Caco-2 (cell line): ENCODE measurements around the gene CAPG. TPM values are rescaled to one million over a fixed set of nuclear protein-coding genes. Genes with fewer than 3 reads are reported as not detected.
A peak's percentile ranks its signal among the peaks of the same experiment; 100 is the strongest.

ENCODE experiments used
- BruUV-seq: library from RNA; stranded (reverse); fragments of 400-500 nt; replicated peaks from 2 replicates; lab custom pipeline; 2021; lab: Mats Ljungman, UMichigan
- CTCF ChIA-PET: fragments of 300-600 bp; sonication (Branson Sonifier 250); formaldehyde crosslinking; loops from one replicate; lab custom pipeline; 2022; ENCODE audit warnings: antibody characterized with exemption; lab: Charles Lee
- POLR2A ChIA-PET: fragments of 300-600 bp; sonication (Branson Sonifier 250); formaldehyde crosslinking; loops from one replicate; lab custom pipeline; 2022; ENCODE audit warnings: antibody characterized with exemption; lab: Charles Lee
- DNase-seq, 2 experiments: peaks; one replicate each; pipeline versions ENCODE4 v3.0.0 to v3.0.0-alpha.2; 2020 to 2022
- H3K27me3 ChIP-seq: replicated peaks from 2 replicates; pipeline ENCODE4 v1.6.0; 2011; ENCODE audit warnings: low read length; ENCODE audit not compliant: control insufficient read depth, insufficient read depth
- H3K36me3 ChIP-seq: 2 replicates; pipeline ENCODE4 v1.5.1; 2011; ENCODE audit warnings: low read length; ENCODE audit not compliant: control insufficient read depth, insufficient read depth
- H3K4me1 ChIP-seq: fragments of 250-450 bp; sonication (Bioruptor Pico); 2 replicates; pipeline ENCODE4 v1.5.1; 2020; ENCODE audit warnings: mild to moderate bottlenecking
- H3K4me3 ChIP-seq: 2 replicates; pipeline ENCODE4 v1.5.1; 2011; ENCODE audit warnings: low read depth, mild to moderate bottlenecking, control low read depth, low read length
- H3K9me3 ChIP-seq: fragments of 250-450 bp; sonication (Bioruptor Pico); 2 replicates; pipeline ENCODE4 v1.5.1; 2020; ENCODE audit warnings: mild to moderate bottlenecking, moderate library complexity
- H3K27ac Mint-ChIP-seq: one replicate; pipeline ENCODE4 v1.8.0; 2022; ENCODE audit warnings: mixed read lengths; ENCODE audit not compliant: unreplicated experiment
- H3K27me3 Mint-ChIP-seq: one replicate; pipeline ENCODE4 v1.8.0; 2022; ENCODE audit warnings: mixed read lengths; ENCODE audit not compliant: insufficient read depth, unreplicated experiment
- H3K36me3 Mint-ChIP-seq: one replicate; pipeline ENCODE4 v1.8.0; 2022; ENCODE audit warnings: mild to moderate bottlenecking, mixed read lengths; ENCODE audit not compliant: insufficient read depth, unreplicated experiment
- H3K4me1 Mint-ChIP-seq: one replicate; pipeline ENCODE4 v1.8.0; 2022; ENCODE audit warnings: low read depth, mixed read lengths; ENCODE audit not compliant: unreplicated experiment
- H3K4me3 Mint-ChIP-seq: one replicate; pipeline ENCODE4 v1.8.0; 2022; ENCODE audit warnings: mild to moderate bottlenecking, moderate library complexity, mixed read lengths; ENCODE audit not compliant: unreplicated experiment
- H3K9me3 Mint-ChIP-seq: one replicate; pipeline ENCODE4 v1.8.0; 2022; ENCODE audit warnings: mixed read lengths; ENCODE audit not compliant: unreplicated experiment
- intact Hi-C: fragments of 100-400 bp; cut with micrococcal nuclease; formaldehyde crosslinking; loops from one replicate; pipeline ENCODE4 v1.10.0; 2022; ENCODE audit not compliant: unreplicated experiment
- total RNA-seq: library from RNA; stranded (reverse); gene quantifications from 2 replicates; pipeline ENCODE4 v1.2.3, GENCODE V29; 2022
- TF ChIP-seq, protein P1 (sequence below), 2 experiments: fragments of 200-600 bp in 1 of 2; IDR thresholded peaks; 1 replicate in 1 of 2; 2 replicates in 1 of 2; pipeline versions ENCODE4 v1.5.1 to v1.8.0; 2011 to 2022; ENCODE audit warnings: antibody characterized with exemption in 1 of 2, control low read depth in 1 of 2, inconsistent platforms in 1 of 2, low read depth in 1 of 2, low read length in 1 of 2, mild to moderate bottlenecking in 1 of 2, moderate library complexity in 1 of 2; ENCODE audit not compliant: insufficient read depth in 1 of 2, severe bottlenecking in 1 of 2, unreplicated experiment in 1 of 2

CAPG gene
- total RNA-seq, 1 experiment from 2014 or later, result 10.0 TPM

DNA sequence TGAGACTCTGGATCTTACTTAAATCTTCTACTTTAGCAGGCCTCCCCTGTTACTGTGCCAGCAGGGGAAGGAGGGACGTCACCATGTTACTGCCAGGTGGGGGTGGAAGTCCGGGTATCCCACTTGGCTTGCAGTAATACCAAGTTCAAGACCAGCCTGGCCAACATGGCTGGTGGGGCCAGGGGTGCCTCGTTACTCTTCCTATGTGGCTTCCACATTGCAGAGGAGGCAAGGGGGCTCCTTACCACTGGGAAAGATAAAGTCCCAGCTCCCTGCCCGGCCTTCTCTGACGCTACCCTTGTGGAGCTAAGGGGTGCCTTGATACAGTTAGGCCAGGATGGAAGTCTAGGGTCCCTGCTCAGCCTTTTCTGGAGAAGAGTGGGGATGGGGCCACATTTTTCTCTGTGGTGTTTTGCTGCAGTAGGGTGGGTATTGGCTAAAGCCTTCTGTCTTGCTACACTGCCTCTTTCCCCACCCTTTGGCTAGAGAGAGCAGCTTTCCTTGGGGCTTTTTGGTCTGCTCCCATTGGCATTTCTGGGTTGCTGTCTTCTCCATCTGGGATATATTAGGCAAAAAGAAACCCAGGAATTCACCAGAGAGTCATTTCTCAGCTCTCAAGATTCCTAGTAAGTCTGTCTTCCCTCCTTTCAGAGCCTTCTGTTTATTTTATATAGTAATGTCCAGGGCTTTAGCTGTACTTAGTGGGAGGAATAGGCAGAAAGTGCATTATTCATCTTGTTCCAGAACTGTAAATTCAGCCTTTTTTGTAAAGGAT is 33.7 kb downstream of the CAPG start:
- TF ChIP-seq, protein P1, sequence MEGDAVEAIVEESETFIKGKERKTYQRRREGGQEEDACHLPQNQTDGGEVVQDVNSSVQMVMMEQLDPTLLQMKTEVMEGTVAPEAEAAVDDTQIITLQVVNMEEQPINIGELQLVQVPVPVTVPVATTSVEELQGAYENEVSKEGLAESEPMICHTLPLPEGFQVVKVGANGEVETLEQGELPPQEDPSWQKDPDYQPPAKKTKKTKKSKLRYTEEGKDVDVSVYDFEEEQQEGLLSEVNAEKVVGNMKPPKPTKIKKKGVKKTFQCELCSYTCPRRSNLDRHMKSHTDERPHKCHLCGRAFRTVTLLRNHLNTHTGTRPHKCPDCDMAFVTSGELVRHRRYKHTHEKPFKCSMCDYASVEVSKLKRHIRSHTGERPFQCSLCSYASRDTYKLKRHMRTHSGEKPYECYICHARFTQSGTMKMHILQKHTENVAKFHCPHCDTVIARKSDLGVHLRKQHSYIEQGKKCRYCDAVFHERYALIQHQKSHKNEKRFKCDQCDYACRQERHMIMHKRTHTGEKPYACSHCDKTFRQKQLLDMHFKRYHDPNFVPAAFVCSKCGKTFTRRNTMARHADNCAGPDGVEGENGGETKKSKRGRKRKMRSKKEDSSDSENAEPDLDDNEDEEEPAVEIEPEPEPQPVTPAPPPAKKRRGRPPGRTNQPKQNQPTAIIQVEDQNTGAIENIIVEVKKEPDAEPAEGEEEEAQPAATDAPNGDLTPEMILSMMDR (IDR thresholded peaks at IDR 0.05; ENCODE audit: insufficient read depth in 1 of 2, low read depth in 1 of 2, low read length in 1 of 2, severe bottlenecking in 1 of 2, unreplicated experiment in 1 of 2), result no peak
- no peaks in the 10 kb centered on the region for H3K36me3 Mint-ChIP-seq
- H3K27me3 Mint-ChIP-seq, result no peaks in the 10 kb centered on the region
- no peak overlapping the region for H3K4me3 Mint-ChIP-seq
- no peak overlapping the region for H3K27ac Mint-ChIP-seq
- Histone ChIP-seq H3K4me3 (no peak overlapping the region), H3K9me3 (no peaks in the 10 kb centered on the region), H3K36me3 (no peaks in the 10 kb centered on the region), H3K27me3 (no peaks in the 10 kb centered on the region), H3K4me1 (no peaks in the 10 kb centered on the region)
- DNase-seq, result peak in 1 of 2 experiments; percentile 23
- ChIA-PET POLR2A (no interaction called here), CTCF (no interaction called here)
- no peaks in the 10 kb centered on the region for H3K4me1 Mint-ChIP-seq
- H3K9me3 Mint-ChIP-seq, result no peaks in the 10 kb centered on the region
- intact Hi-C loops, result no loop called here
- BruUV-seq, result no TSS peak

DNA sequence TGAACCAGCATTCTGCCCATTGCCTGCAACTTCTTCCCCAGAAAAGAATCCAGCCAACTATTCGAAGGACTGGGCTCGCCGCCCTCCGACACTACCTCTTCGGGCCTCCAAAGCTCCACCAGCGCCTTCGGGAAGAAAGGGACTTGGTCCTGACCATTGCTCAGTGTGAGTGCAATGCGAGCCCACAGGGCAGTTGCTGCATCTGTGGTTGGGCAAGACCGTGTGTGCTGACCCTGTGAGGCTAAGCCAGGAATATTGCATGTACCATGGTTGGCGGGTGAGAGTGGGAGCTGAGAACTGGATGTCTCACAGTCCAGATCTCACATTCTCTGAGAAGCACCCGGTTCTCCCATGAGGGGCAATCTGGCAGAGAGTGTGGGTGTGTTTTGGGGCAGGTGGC is 39.1 kb downstream of the CAPG start:
- Mint-ChIP-seq H3K9me3 (no peaks in the 10 kb centered on the region), H3K27ac (no peak overlapping the region), H3K4me3 (no peak overlapping the region), H3K27me3 (no peaks in the 10 kb centered on the region), H3K4me1 (no peaks in the 10 kb centered on the region), H3K36me3 (no peaks in the 10 kb centered on the region)
- no peaks in the 10 kb centered on the region for H3K4me1 ChIP-seq
- no TSS peak for BruUV-seq
- no peaks in the 10 kb centered on the region for H3K27me3 ChIP-seq
- TF ChIP-seq, protein P1 (IDR thresholded peaks at IDR 0.05; ENCODE audit: insufficient read depth in 1 of 2, low read depth in 1 of 2, low read length in 1 of 2, severe bottlenecking in 1 of 2, unreplicated experiment in 1 of 2), result no peak
- H3K9me3 ChIP-seq, result no peaks in the 10 kb centered on the region
- H3K36me3 ChIP-seq, result no peaks in the 10 kb centered on the region
- no peak for DNase-seq
- no peak overlapping the region for H3K4me3 ChIP-seq
- ChIA-PET CTCF (interaction anchor here (1.1 kb wide), 1 partner anchor 168 kb away, joined by 3 read pairs; the partner anchor contains the start of gene MAT2A), POLR2A (interaction anchor here (0.5 kb wide), 1 partner anchor 14 kb away, joined by 3 read pairs; no protein-coding TSS in a partner anchor)
- intact Hi-C loops, result no loop called here

DNA sequence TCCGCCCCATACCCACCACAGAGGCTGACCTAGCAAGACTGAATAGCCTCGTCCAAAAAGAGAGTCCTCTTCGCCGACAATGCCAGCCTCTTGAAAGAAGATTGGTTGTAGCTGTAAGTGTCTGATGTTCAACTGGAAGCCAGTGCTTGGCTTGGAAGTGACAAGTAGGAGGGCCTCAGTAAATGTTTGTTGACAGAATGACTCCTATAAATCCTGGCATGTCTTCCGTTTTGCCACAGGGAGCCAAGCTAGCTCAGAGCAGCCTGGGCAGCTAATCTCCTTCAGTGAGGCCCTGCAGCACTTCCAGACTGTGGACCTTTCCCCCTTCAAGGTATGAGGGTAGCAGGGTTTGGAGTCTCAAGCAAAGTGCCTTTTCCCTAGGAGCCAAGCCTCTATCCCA is 40.7 kb downstream of the CAPG start:
- ChIA-PET CTCF (no interaction called here), POLR2A (interaction anchor here (0.5 to 0.6 kb wide), 2 partner anchors 19 to 180 kb away, joined by 3 to 6 read pairs; no protein-coding TSS in a partner anchor)
- H3K9me3 ChIP-seq, result no peaks in the 10 kb centered on the region
- Mint-ChIP-seq H3K4me3 (no peak overlapping the region), H3K27ac (no peak overlapping the region), H3K4me1 (no peaks in the 10 kb centered on the region), H3K36me3 (no peaks in the 10 kb centered on the region), H3K27me3 (no peaks in the 10 kb centered on the region), H3K9me3 (no peaks in the 10 kb centered on the region)
- peak in 1 of 2 experiments; percentile 25 for DNase-seq
- intact Hi-C loops, result no loop called here
- H3K4me1 ChIP-seq, result no peaks in the 10 kb centered on the region
- no peak overlapping the region for H3K4me3 ChIP-seq
- H3K36me3 ChIP-seq, result no peaks in the 10 kb centered on the region
- BruUV-seq, result no TSS peak
- TF ChIP-seq, protein P1 (IDR thresholded peaks at IDR 0.05; ENCODE audit: insufficient read depth in 1 of 2, low read depth in 1 of 2, low read length in 1 of 2, severe bottlenecking in 1 of 2, unreplicated experiment in 1 of 2), result no peak
- no peaks in the 10 kb centered on the region for H3K27me3 ChIP-seq
